GM21360 (cell line): ENCODE results near the gene BFSP2.
"Not testable (repeated sequence)": the region's sequence is repeated elsewhere in the genome, so short reads cannot be mapped to it uniquely, and the experiment has no call there.

Experiments used
- ATAC-seq: cut with Tn5 transposase; IDR thresholded peaks from one replicate; pipeline ENCODE4 v1.9.1; 2021; ENCODE audit warnings: mild to moderate bottlenecking, moderate library complexity; ENCODE audit not compliant: unreplicated experiment

BFSP2 gene

DNA sequence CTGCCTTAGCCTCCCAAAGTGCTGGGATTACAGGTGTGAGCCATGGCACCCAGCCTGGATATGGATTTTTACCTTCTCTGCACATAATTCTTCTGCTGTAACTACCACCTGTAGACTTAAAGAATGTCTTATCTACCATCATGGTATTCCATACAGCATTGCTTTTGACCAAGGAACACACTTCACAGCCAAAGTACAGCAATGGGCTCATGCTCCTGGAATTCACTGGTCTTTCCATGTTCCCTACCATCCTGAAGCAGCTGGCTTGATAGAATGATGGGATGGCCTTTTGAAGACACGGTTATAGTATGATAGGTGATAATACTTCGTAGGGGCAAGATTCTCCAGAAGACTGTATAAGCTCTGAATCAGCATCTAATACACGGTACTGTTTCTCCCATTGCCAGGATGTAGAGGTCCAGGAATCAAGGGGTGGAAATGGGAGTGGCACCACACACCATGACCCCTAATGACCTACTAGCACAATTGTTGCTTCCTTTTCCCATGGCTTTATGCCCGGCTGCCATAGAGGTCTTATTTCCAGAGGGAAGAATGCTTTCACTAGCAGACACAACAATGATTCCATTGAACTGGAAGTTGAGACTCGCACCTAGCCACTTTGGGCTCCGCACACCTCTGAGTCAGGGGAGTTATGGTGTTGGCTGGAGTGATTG, 112.7 kb downstream of the BFSP2 start:
- ATAC-seq = no peak

DNA sequence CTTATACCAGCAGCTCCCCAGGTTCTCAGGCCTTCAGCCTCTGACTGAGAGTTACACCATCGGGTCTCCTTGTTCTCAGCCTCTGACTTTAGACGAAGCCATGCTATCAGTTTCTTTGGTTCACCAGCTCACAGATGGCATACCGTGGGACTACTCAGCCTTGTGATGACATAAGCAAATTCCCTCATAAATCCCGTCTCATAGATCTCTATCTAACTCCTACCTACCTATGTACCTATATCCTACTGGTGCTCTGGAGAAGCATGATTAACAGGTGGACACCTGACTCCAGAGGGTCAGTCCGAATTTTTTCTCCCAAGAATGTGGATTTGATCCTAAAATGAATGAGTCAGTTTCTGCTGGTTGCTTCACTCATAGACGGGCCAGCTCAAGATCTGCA, 114.6 kb downstream of the BFSP2 start:
- no peak for ATAC-seq

DNA sequence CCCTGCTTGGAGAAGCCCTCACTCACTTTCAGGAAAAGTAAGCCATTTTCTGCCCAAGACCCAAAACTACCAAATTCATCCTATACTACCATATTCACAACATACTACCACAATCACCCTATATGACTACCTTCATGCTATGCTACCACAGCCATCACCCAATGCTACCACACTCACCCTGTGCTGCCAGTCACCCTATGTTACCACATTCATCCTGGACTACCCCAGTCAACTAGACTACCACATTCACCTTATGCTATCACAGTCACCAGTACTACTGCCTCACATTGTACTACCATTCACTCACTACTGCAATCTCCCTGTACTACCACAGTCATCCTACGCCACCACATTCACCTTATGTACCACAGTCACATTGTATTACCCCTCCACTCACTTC, 115.3 kb downstream of the BFSP2 start:
- ATAC-seq = no peak

DNA sequence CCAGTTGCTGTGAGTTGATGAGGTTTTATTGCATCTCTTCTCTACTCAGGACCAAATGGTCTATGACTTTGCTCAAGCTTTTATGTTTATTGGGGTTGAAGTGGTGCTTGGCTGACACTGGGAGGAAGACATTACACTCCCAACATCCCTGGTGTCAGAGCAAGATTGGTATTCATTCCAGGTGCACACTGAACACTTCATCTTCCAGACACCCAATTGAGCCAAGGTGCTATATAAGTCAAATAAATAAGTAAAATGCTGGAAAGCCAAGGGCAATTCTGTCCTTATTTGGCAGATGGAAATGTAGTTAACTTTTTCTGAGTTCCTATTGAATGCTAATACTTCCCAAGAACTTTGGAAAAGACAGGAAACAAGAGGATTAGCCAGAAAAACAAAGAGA, 120.4 kb downstream of the BFSP2 start:
- ATAC-seq = no peak

DNA sequence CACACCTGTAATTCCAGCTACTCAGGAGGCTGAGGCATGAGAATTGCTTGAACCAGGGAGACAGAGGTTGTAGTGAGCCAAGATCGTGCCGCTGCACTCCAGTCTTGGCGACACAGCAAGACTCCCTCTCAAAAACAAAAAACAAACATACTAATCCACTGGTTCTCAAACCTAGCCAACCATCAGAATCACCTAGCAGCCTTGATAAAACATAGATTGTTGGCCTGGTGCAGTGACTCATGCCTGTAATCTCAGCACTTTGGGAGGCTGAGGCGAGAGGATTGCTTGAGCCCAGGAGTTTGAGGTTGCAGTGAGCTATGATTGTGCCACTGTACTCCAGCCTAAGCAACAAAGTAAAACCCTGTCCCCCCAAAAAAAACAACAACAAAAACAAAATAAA, 121.1 kb downstream of the BFSP2 start:
- ATAC-seq = not testable (repeated sequence)

DNA sequence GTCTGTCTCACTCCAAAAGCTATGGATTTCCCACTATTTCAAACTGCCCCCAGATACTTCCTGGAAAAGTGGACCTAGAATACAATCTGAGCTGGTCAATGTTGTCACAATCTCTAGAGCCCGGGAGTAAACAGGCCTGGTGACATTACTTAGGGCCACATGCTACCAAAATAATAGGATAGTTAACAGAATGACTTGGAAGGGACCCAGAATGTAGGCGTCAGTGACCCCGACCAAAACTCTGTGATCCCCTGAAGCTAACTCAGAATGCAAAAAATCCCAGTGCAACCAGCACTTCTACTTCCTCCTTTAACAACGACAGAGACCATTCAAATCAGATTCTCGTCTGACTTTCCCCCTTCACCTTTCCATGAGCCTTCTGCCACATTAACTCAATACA, 122.1 kb downstream of the BFSP2 start:
- ATAC-seq = no peak

DNA sequence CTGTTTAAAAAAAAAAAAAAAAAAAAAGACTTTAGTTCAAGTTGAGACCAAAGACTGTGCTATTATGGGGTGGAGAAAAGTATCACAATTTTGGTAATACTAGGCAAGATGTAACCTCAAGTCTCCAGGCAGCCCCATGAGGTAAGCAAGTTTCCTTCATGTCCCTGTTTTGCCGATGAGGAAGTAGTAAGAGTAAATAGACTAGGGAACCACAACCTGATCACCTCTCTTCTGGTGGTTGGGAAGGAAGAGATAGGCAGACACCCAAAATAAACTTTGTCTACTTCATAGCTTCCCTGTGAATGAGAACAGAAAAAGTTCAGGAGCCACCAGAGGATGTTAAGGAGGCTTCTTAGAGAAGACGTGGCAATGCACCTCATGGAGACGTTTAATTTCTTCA, 123.9 kb downstream of the BFSP2 start:
- not testable (repeated sequence) for ATAC-seq
